Measurements from ENCODE around the gene PRSS12.

PRSS12 gene

GRCh38 chr4:118389721-118390120, 36.9 kb upstream of the PRSS12 start:
- TF ChIP-seq, protein P1, sequence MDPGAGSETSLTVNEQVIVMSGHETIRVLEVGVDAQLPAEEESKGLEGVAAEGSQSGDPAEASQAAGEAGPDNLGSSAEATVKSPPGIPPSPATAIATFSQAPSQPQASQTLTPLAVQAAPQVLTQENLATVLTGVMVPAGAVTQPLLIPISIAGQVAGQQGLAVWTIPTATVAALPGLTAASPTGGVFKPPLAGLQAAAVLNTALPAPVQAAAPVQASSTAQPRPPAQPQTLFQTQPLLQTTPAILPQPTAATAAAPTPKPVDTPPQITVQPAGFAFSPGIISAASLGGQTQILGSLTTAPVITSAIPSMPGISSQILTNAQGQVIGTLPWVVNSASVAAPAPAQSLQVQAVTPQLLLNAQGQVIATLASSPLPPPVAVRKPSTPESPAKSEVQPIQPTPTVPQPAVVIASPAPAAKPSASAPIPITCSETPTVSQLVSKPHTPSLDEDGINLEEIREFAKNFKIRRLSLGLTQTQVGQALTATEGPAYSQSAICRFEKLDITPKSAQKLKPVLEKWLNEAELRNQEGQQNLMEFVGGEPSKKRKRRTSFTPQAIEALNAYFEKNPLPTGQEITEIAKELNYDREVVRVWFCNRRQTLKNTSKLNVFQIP (CRISPR knock-in tag; IDR thresholded peaks at IDR 0.05; ENCODE audit: borderline replicate concordance, low read depth): no peak
- TF ChIP-seq ARNTL (CRISPR knock-in tag; IDR thresholded peaks at IDR 0.05; ENCODE audit: borderline replicate concordance, low read depth): no peak
- no peak for TF ChIP-seq ZFP3 (CRISPR knock-in tag; IDR thresholded peaks at IDR 0.05)
- TF ChIP-seq CREB5 (CRISPR knock-in tag; IDR thresholded peaks at IDR 0.05; ENCODE audit: low read depth): no peak
- TF ChIP-seq CSDC2 (CRISPR knock-in tag; IDR thresholded peaks at IDR 0.05): no peak
- TF ChIP-seq RARB (CRISPR knock-in tag; IDR thresholded peaks at IDR 0.05): no peak
- TF ChIP-seq OSR1 (CRISPR knock-in tag; IDR thresholded peaks at IDR 0.05): no peak
- TF ChIP-seq ZFP30 (CRISPR knock-in tag; IDR thresholded peaks at IDR 0.05): no peak
- no peak for TF ChIP-seq GLIS3 (CRISPR knock-in tag; IDR thresholded peaks at IDR 0.05)
- TF ChIP-seq CSRNP3 (CRISPR knock-in tag; IDR thresholded peaks at IDR 0.05): no peak
- no peak for TF ChIP-seq PPARA (CRISPR knock-in tag; IDR thresholded peaks at IDR 0.05; ENCODE audit: borderline replicate concordance)
- TF ChIP-seq, protein P2, sequence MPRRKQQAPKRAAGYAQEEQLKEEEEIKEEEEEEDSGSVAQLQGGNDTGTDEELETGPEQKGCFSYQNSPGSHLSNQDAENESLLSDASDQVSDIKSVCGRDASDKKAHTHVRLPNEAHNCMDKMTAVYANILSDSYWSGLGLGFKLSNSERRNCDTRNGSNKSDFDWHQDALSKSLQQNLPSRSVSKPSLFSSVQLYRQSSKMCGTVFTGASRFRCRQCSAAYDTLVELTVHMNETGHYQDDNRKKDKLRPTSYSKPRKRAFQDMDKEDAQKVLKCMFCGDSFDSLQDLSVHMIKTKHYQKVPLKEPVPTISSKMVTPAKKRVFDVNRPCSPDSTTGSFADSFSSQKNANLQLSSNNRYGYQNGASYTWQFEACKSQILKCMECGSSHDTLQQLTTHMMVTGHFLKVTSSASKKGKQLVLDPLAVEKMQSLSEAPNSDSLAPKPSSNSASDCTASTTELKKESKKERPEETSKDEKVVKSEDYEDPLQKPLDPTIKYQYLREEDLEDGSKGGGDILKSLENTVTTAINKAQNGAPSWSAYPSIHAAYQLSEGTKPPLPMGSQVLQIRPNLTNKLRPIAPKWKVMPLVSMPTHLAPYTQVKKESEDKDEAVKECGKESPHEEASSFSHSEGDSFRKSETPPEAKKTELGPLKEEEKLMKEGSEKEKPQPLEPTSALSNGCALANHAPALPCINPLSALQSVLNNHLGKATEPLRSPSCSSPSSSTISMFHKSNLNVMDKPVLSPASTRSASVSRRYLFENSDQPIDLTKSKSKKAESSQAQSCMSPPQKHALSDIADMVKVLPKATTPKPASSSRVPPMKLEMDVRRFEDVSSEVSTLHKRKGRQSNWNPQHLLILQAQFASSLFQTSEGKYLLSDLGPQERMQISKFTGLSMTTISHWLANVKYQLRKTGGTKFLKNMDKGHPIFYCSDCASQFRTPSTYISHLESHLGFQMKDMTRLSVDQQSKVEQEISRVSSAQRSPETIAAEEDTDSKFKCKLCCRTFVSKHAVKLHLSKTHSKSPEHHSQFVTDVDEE (CRISPR knock-in tag; IDR thresholded peaks at IDR 0.05): no peak
- no peak for TF ChIP-seq ZNF70 (CRISPR knock-in tag; IDR thresholded peaks at IDR 0.05)
- TF ChIP-seq ISL1 (CRISPR knock-in tag; IDR thresholded peaks at IDR 0.05): no peak
- no peak for TF ChIP-seq SNAI2 (CRISPR knock-in tag; IDR thresholded peaks at IDR 0.05)
- TF ChIP-seq ZNF8 (CRISPR knock-in tag; IDR thresholded peaks at IDR 0.05): no peak
- no peak for TF ChIP-seq ZC3H10 (CRISPR knock-in tag; IDR thresholded peaks at IDR 0.05)
- no peak for TF ChIP-seq TOX (CRISPR knock-in tag; IDR thresholded peaks at IDR 0.05; ENCODE audit: borderline replicate concordance)
- TF ChIP-seq ESRRG (CRISPR knock-in tag; IDR thresholded peaks at IDR 0.05): no peak
- TF ChIP-seq, protein P3, sequence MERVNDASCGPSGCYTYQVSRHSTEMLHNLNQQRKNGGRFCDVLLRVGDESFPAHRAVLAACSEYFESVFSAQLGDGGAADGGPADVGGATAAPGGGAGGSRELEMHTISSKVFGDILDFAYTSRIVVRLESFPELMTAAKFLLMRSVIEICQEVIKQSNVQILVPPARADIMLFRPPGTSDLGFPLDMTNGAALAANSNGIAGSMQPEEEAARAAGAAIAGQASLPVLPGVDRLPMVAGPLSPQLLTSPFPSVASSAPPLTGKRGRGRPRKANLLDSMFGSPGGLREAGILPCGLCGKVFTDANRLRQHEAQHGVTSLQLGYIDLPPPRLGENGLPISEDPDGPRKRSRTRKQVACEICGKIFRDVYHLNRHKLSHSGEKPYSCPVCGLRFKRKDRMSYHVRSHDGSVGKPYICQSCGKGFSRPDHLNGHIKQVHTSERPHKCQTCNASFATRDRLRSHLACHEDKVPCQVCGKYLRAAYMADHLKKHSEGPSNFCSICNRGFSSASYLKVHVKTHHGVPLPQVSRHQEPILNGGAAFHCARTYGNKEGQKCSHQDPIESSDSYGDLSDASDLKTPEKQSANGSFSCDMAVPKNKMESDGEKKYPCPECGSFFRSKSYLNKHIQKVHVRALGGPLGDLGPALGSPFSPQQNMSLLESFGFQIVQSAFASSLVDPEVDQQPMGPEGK (CRISPR knock-in tag; IDR thresholded peaks at IDR 0.05; ENCODE audit: borderline replicate concordance): no peak
- ATAC-seq: no peak

DNA sequence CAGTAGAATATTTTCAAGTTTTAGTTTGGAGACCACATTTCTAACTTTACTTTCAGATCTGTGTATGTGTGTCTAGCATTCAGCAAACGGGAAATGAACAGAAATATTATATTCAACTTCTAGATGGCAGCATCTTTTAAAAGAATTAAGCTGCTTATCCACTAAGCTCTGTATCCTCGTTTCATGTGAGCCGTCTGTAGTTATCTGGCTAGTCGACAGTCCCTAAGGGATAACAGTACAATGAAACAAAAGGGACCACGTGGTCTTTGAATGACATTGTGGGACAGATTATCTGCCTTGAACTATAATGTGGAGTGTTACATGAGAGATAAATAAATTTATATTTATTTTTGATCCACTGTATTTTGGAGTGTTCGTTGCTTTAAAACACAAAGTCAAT, 35.8 kb upstream of the PRSS12 start:
- no peak for TF ChIP-seq PPARA (CRISPR knock-in tag; IDR thresholded peaks at IDR 0.05; ENCODE audit: borderline replicate concordance)
- TF ChIP-seq ISL1 (CRISPR knock-in tag; IDR thresholded peaks at IDR 0.05): no peak
- TF ChIP-seq TOX (CRISPR knock-in tag; IDR thresholded peaks at IDR 0.05; ENCODE audit: borderline replicate concordance): no peak
- no peak for TF ChIP-seq ARNTL (CRISPR knock-in tag; IDR thresholded peaks at IDR 0.05; ENCODE audit: borderline replicate concordance, low read depth)
- ATAC-seq: no peak

GRCh38 chr4:118381902-118382301, 29.1 kb upstream of the PRSS12 start:
- no peak for ATAC-seq
- TF ChIP-seq CREB5 (CRISPR knock-in tag; IDR thresholded peaks at IDR 0.05; ENCODE audit: low read depth) (no peak), RARB (CRISPR knock-in tag; IDR thresholded peaks at IDR 0.05) (no peak), CSRNP3 (CRISPR knock-in tag; IDR thresholded peaks at IDR 0.05) (no peak), ESRRG (CRISPR knock-in tag; IDR thresholded peaks at IDR 0.05) (no peak), CSDC2 (CRISPR knock-in tag; IDR thresholded peaks at IDR 0.05) (no peak), ZNF8 (CRISPR knock-in tag; IDR thresholded peaks at IDR 0.05) (no peak), SNAI2 (CRISPR knock-in tag; IDR thresholded peaks at IDR 0.05) (no peak), BACH2 (CRISPR knock-in tag; IDR thresholded peaks at IDR 0.05; ENCODE audit: borderline replicate concordance) (no peak), ZC3H10 (CRISPR knock-in tag; IDR thresholded peaks at IDR 0.05) (no peak), ZFP3 (CRISPR knock-in tag; IDR thresholded peaks at IDR 0.05) (no peak)
- TF ChIP-seq, protein P3 (CRISPR knock-in tag; IDR thresholded peaks at IDR 0.05; ENCODE audit: borderline replicate concordance): no peak
